GM19372 (cell line): ENCODE data around the gene FGD3.
"Not testable (repeated sequence)": the region's sequence is repeated elsewhere in the genome, so short reads cannot be mapped to it uniquely, and the experiment has no call there.

Source experiments
- ATAC-seq: cut with Tn5 transposase; IDR thresholded peaks from one replicate; pipeline ENCODE4 v1.9.1; 2021; ENCODE audit warnings: mild to moderate bottlenecking, low read depth, moderate library complexity; ENCODE audit not compliant: unreplicated experiment

Gene FGD3

DNA sequence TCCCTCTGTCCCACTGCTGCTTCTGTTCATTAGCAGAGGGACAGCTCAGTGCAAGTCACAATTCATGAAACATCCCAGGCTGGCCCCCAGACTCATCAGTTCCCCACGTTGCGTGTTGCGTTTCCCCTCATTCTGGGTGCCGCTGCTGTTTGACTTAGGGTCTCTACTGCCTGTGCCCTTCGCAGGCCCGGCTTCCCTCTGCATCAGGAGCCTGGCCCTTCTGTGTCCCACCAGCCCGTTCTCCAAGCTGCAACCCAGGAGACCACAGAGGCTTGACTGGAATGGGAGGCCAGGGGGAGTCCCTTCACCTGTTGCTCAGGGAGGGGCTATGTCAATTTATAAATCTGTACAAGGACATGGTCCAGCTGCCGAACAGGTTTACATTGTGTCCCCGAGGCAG lies 57.2 kb downstream of the FGD3 start:
- ATAC-seq: no peak

DNA sequence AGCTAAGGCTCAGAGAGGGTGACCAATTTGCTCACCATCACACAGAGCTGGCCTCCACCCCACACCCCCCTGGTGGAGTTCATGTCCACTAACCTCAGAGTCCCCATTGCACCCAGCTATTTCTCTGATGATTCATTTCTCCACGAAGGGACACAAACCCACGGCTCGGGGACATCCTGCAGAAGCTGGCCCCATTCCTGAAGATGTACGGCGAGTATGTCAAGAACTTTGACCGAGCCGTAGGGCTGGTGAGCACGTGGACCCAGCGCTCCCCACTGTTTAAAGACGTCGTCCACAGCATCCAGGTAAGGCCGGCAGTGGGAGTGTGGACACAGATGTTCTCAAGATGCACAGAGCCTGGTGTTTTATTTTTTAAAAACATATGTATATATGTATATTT lies 58.6 kb downstream of the FGD3 start:
- no peak for ATAC-seq

DNA sequence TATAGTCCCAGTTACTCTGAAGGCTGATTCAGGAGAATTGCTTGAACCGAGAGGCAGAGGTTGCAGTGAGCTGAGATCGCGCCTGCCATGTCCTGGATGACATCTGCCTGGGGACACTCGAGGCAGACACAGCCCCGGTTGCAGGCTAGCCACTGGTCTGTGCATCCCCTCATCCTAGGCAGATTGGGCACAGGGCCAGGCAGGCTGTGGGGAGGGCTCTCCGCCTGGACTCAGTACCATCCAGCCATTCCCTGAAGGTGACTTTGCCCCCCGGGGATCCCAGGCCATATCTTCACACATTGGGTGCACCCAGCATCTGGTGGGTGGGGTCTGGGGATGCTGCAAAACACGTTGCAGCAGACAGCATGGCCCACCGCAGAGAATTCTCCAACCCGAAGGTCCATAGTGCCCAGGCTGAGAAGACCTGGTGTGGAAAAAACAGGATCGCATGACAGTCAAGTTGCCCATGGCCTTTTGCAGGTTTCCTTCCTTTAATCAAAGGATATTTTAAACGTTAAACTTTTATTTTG lies 60.3 kb downstream of the FGD3 start:
- no peak for ATAC-seq

DNA sequence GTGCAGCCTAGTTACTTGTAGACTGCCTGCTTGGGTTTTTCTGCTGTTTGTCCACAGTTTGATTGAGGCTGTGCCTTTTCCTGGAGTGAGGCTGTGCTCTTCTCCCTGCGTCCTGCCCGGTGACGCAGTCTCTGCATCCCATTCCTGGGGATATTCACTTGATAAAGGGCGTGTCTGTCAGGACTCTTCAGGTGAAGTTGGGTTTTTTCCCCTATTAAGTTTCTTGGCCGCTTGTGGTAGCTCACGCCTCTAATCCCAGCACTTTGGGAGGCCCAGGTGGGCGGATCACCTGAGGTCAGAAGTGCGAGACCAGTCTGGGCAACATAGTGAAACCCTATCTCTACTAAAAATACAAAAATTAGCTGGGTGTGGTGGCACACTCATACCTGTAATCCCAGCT lies 61.1 kb downstream of the FGD3 start:
- ATAC-seq: no peak

DNA sequence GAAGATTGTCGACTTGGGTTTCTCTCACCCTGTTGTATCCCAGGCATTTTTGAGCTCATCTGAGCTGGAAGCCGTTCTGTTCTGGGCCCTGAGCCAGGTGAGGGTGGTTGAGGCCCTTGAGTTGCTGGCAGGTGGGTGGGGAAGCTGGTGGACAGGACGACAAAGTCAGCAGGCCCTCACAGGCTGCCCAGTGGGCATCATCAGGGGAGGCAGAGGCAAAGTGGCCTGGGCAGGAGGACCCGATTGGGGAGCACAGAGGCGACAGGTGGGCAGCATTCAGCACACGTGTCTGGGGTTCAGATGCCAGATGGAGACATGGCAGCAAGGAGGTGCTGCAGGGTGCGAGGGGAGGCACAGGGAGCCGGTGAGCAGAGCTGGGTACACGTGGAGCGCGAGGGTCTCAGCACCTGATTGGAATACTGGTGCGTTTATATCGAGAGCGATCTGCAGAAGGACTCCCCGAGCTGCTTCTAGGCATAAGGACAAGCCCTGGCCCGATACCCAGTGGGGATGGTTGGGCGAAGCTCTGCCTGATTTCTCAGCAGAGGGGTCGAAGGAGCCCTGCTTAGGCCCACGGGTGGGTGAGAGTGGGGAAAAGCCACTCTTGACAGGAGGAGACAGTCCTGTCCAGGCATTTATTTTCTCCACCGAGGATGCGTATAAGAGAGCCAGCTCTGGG lies 62.2 kb downstream of the FGD3 start:
- ATAC-seq: no peak

DNA sequence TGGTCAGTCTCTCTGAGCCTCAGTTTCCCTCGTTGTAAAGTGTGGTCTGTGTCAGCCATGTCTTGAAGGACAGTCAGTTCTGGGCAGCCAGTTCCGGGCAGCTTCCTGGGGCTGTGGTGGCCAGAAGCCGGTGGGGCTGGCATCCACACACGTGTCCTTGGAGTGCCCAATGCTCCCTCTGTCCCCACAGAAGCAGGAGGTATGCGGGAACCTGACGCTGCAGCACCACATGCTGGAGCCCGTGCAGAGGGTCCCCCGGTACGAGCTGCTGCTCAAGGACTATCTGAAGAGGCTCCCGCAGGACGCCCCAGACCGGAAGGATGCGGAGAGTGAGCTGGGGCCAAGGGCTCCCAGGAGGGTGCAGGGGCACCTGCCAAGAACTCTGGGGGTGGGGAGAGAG lies 62.7 kb downstream of the FGD3 start:
- ATAC-seq: no peak

DNA sequence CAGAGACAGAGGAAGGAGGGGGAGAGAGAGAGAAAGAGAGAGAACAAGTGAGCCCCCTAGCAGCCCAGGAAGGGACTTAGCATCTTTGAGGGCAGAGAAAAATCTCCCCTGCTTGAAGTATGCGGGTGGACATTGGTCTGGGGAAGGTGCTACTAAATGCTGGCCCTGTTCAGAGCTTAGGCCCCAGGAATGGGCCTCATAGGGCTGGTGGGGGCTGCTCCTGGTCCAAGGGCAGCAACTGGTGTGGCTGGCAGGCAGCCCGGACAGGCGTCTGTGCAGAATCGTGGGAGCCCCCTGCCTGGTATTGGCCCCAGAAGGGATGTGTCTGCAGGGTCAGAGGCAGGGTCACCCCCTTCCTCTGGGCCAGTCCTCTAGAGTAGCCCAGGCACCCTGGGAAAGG lies 63.4 kb downstream of the FGD3 start:
- ATAC-seq: no peak

DNA sequence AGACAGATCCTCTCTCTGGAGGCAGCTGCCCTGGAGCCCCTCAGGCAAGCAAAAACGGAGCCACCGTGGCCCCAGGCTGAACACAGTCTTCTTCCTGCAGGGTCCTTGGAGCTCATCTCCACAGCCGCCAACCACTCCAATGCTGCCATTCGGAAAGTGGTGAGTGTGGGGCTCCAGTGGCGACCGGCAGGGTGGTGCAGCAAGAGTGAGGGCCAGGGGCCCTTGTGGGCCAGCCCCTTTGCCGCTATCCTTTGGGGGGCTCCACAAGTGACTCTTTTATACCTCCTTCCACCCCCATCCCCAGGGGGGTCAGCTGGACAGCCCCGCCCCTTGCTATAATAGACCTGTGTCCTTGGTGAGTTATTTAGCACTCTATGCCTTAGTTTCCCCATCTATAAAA lies 63.8 kb downstream of the FGD3 start:
- ATAC-seq: no peak

DNA sequence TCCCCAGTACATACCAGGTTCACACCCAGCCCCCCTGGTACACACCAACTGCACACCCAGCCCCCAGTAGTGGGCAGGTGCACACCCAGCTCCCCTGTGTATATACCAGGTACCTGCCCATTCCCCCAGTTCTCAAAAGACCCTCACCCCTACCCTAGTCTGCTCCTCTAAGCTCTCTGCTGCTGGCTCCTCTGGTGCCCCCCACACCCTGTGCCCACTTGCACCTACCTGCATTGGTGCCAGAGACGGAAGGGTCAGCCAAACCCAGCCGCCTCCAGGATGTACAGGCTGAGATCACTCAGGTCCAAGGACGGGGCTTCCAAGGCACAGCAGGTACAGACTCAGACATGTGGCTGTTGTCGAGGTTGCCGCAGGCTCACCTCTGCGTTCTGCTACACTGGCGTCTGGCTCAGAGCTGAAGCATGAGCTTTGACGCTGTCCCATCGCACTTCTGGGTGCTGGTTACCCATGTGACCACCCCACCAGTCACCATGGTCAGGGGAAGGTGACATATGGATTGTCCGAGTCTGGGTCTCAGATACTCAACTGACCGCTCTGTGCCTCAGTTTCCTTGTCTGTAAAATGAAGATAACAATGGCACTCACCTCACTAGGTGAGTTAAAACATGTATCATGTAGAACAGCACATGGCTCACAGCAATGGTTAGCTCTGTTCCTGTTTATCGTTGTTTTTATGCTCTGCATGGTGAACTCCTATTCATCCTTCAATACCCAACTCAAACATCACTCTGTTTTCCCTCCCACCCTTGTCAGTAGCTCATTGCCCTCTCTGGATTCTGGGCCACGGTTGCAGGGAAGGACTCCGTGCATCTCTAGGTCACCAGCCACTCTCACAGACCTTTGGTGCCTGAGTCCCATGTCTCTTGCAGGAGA lies 65.9 kb downstream of the FGD3 start:
- no peak for ATAC-seq

DNA sequence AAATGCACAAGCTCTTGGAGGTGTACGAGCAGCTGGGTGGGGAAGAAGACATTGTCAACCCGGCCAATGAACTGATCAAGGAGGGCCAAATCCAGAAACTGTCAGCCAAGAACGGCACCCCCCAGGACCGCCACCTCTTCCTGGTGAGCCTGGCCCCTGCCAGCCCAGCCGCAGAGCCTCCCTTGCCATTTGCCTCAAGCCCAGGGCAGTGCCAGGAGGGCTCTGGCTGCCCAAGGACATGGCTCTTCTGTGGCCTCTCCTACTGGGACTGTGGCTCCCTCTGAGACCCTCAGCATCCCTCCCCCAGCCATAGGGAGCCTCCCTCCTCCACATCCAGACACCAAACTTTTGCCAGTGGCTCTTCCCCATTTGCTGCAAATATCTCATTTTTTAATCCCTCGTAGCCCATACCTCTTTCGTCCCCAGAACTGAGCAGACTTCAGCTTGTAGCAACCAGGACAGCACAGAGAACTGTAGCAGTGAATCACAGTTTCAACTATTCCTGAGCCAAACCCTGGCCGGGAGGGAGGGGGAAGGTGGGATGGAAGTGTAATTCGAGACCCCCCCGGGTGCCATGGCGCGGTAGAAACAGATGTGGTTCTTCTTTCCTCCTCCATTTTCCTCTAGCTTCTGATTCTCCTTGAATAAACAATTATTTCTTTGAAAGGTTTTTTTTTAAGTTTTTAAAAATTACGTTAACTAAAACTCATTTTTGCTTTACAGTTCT lies 66.7 kb downstream of the FGD3 start:
- ATAC-seq: no peak

DNA sequence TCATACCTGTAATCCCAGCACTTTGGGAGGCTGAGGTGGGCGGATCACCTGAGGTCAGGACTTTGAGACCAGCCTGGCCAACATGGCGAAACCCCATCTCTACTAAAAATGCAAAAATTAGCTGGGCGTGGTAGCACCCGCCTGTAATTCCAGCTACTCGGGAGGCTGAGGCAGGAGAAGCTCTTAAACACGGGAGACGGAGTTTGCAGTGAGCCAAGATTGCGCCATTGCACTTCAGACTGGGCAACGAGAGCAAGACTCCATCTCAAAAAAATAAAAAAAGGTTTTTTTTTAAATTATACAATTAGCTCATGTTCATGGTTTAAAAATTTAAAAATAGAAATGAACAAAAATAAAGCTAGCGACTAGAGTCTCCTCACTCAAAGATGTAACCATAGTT lies 67.9 kb downstream of the FGD3 start:
- not testable (repeated sequence) for ATAC-seq

DNA sequence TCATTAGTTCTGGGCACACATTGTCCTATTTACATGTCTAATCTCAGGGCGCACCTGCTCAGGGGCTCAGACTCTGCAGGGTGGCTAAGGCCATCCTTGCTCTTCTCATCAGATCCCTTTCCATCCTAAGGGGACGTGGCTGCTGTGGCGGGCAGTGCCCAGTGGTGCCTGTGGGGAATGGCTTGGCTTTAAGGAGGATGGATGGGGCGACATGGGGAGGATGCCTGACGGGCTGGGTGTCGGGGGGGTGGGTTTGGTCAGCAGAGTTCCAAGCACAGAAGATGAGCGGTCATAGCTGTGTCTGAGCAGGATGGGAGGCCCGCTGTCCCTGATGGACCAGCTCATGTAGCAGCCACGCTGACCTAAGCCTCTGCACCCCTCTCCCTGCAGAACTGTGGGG lies 70.3 kb downstream of the FGD3 start:
- ATAC-seq: no peak

DNA sequence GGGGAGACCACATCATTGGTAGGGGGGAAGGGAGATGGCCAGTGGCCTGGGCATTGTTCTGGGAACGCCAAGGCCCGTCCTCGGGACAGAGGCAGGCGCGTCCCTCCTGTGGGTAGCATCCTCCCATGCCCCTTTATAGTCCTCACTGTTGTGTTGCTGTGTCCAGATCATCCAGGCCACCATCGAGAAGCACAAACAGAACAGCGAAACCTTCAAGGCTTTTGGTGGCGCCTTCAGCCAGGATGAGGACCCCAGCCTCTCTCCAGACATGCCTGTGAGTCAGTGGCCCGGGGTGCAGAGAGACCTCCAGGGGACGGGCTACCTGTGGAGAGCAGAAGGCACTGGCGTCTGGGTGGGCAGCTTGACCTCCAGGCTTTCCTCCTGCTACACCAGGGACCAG lies 72.8 kb downstream of the FGD3 start:
- ATAC-seq: no peak

DNA sequence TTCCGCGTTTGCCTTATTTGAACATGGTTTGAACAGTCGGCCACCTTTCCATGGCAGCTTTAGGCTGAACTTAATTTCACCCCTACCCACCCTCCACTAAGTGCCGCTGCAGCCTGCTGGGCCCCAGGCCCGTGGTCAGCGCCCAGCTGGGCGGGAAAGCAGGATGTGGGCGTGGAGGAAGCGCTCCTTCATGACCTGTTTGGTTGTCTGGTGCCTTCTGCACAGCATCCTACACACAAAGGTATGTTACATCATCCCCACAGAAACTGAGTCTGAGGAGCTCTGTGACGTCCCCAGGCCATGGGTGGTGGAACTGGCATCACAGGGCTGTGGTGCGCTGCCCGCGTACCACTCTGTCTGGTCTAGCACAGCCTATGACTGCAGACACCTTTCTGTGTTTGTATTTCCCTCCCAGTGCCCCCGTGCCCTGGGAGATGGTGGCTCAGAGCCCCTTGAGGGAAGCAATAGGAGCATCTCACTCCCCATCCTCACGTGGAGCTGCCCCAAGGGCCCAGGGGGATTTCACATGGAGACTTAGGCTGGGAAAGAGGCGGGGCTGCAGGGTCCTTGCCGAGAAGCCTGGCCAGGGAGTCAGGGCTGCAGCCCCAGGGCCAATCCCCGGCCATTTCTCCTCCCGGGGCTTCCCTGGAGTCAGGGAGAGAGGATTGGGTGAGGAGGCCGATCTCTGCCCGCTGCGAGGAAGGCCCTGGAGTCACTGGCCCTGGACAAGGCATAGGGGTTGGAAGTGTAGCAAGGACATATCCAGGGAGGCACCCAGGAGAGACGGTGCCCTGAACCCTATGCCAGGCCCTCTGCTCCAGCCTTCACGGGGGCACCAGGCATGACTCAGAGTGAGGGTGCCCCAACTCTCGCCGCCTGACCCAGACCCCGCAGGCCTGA lies 73.7 kb downstream of the FGD3 start:
- ATAC-seq: no peak

DNA sequence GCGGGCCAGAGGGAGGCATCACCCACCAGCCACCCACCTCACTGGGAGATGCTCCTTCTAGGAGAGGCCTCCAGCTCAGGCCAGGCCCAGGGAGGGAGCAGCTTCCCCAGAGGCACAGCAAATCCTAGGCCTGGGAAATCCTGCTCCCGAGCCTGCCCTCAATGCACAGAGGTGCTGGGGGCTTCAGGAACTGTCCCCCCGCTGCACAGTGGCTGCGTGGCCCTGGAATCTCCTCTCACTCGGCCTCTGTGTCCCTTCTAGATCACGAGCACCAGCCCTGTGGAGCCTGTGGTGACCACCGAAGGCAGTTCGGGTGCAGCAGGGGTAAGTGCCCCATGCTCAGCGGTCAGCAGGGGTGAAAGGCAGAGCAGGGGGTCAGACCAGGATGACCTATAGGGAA lies 74.7 kb downstream of the FGD3 start:
- ATAC-seq: no peak

DNA sequence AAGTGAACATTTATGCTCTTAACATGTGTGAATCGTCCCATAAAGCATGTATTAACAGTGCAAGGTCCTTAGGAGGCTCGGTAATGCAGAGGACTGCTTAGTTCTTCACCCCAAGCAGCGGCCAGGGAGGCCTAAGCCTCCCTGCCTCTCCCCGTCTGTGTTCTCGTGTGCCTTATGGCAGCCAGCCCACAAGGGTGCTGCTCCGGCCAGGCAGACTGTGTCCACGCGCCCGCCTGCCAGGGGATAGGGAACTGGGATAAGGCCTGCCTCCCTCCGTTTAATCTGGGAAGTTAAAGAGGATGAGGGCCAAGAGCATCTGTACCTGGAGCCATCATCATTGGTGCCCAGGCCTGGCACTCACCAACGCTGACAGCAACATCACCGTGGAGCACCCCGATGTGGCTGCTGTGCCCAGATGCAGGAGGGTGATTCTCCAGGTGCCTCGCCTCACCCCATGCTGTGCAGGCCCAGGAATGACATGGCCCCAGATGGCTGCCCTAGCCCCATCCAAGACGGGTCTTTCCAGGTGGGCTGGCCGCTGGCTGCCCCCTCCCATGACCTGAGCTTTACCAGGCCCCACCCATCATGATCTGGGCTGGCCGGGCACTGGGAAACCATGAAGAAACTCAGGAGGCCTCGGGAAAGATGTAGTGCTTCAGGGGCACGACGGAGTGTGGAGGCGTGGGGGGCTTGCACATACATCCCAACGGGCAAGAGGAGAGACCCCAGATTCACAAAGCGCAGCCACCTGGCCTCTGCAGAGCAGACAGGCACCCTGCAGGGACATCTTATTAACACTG lies 75.6 kb downstream of the FGD3 start:
- ATAC-seq: no peak

DNA sequence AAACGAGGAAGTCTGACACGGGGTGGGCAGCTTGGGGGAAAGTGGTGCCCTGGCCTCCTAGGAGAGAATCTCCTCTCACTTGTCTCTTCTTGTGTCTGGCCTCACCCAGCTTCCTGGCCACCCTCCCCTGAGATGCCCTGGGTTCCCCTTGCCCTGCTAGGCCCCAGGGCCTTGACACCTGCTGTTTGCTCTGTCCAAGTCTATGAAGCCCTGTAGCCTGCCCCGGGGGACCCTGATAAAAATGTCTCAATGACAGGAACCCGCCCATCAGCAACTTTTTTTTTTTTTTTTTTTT lies 76.1 kb downstream of the FGD3 start:
- no peak for ATAC-seq

DNA sequence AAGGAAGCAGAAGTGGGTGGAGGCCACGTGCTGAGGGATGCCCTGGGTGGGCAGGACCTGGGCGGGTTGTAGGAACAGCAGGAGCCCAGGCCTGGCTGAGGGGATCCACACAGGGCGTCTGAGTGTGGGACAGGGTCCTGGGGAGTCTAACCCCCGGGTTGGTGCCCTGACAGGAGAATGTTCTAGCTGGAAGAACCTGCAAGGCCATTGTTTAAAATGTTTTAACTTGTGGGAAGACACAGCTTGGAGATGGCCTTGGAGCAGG lies 77.3 kb downstream of the FGD3 start:
- ATAC-seq: no peak

DNA sequence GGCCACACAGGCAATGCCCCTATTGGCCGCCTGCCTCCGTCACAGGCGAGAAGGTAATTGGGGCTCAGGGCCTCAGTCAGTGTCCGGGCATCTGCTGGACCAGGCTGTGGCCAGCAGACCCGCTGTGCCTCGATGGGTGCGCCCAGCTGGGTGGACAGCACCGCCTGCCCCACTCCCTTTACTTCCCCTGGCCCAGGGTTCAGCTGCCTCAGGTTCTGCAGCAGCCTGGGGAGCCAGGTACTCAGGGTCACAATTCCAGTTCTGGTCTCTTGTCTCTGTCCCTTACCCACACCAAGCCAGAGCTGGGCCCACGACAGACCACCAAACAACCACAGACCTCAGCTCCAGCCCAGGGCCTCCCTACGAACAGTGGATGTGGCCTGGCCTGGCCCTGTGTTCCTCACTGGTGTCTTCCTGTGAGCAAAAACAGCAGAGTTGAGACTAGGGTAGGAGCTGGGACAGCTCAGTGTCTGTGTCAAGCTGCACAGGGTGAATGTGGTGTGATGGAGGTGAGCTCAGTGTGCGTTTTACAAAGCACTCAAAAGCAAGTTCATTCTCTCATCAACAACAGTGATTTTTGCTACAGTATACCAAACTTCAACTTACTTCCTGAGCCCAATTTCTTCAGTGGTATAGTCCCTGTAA lies 77.8 kb downstream of the FGD3 start:
- no peak for ATAC-seq
